Ishikawa (cell line): ENCODE data around the gene INS.

Experiments used
- NFIC ChIP-seq: IDR thresholded peaks from 2 replicates; pipeline ENCODE4 v1.6.1; 2012
- YY1 ChIP-seq: IDR thresholded peaks from 2 replicates; pipeline ENCODE4 v1.6.1; 2012; ENCODE audit warnings: low read depth
- ZBTB7A ChIP-seq: IDR thresholded peaks from 2 replicates; pipeline ENCODE4 v1.6.1; 2012; ENCODE audit warnings: low read depth

DNA sequence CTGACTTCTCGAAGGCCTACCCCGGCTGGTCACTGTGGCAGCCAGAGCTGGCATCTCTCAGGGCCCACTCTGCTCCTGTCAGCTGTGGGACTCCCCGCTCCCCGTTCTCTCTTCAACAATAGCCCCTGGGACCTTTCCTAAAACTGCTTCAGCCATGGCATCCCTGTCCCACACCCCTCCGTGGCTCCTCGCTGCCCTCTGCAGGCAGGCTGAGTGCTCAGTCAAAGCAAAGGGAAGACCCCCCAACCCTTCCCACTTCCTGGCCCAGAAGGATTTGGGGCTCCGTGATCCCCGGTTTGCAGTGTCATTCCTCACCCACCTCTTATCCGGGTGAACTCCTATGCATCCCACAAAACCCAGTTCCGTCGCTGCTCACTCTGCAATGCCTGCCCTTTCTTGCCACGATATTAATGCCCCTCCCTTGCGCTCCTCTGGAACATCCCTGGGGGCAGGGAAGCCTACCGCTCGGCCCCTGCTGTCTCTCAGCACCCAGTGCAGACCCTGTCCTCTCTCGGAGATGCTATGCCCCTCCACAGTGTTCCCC is 12.2 kb upstream of the INS start:
- TF ChIP-seq NFIC: no peak
- no peak for TF ChIP-seq ZBTB7A
- no peak for TF ChIP-seq YY1
